Activated CD4-positive, alpha-beta memory T cell treated with anti-CD3 and anti-CD28 coated beads for 36 hours (primary cell): ENCODE results near the gene FABP3. TPM values are rescaled to one million over a fixed set of nuclear protein-coding genes. Genes with fewer than 3 reads are reported as not detected.

Experiments
- CTCF ChIA-PET: fragments of 350-600 bp; sonication (Branson Sonifier 250); formaldehyde crosslinking; loops from one replicate; lab custom pipeline; 2021; ENCODE audit warnings: antibody characterized with exemption, inconsistent platforms; lab: Charles Lee
- POLR2A ChIA-PET: fragments of 350-600 bp; sonication (Branson Sonifier 250); formaldehyde crosslinking; loops from one replicate; lab custom pipeline; 2021; ENCODE audit warnings: antibody characterized with exemption; lab: Charles Lee
- DNase-seq: peaks from one replicate; pipeline ENCODE4 v3.0.0-alpha.2; 2020
- H3K27ac Mint-ChIP-seq: one replicate; pipeline ENCODE4 v1.8.0; 2021; ENCODE audit warnings: mixed read lengths
- H3K27me3 Mint-ChIP-seq: one replicate; pipeline ENCODE4 v1.8.0; 2021; ENCODE audit warnings: mixed read lengths
- H3K36me3 Mint-ChIP-seq: one replicate; pipeline ENCODE4 v1.8.0; 2021; ENCODE audit warnings: mixed read lengths
- H3K4me1 Mint-ChIP-seq: one replicate; pipeline ENCODE4 v1.8.0; 2021; ENCODE audit warnings: low read depth, mixed read lengths
- H3K4me3 Mint-ChIP-seq: one replicate; pipeline ENCODE4 v1.8.0; 2021; ENCODE audit warnings: mild to moderate bottlenecking, mixed read lengths
- H3K9me3 Mint-ChIP-seq: one replicate; pipeline ENCODE4 v1.8.0; 2021; ENCODE audit warnings: mixed read lengths
- intact Hi-C: fragments of 100-400 bp; cut with micrococcal nuclease; formaldehyde crosslinking; loops from one replicate; pipeline ENCODE4 v1.15.1; 2023
- total RNA-seq, 2 experiments: library from RNA; stranded (reverse); gene quantifications; one replicate each; pipeline ENCODE4 v1.2.3, GENCODE V29; 2021

Gene FABP3
- total RNA-seq, 2 experiments from 2014 or later, result not detected

DNA sequence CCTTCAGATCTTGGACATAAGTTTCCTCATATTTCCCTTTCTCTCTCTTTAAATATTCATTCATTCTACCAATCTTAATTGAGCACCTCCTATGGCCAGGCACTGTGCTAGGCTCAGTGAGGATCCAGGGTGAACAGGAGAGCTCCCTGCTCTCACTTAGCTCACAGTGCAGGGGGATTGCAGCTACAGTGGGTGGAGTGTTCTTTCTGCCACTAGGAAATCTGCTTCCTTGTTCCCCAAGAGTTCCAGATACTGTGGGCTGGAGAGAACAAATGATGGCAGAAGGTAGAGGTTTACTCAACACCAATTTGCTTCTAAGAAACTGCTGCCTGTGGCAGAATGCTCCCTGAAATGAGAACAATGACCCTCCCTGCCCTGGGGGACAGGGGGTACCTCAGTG, 5.1 kb upstream of the FABP3 start:
- CTCF ChIA-PET, result interaction anchor here (1.8 kb wide), 1 partner anchor 17 kb away, joined by 5 read pairs; no protein-coding TSS in a partner anchor
- no peak for DNase-seq
- POLR2A ChIA-PET, result no interaction called here
- intact Hi-C loops, result no loop called here
- Mint-ChIP-seq H3K9me3 (no peaks in the 10 kb centered on the region), H3K4me1 (peaks cover 6% of the 10 kb centered on the region), H3K36me3 (no peaks in the 10 kb centered on the region), H3K27ac (no peak overlapping the region), H3K27me3 (peaks cover 14% of the 10 kb centered on the region), H3K4me3 (no peak overlapping the region)

- ChIA-PET POLR2A (no interaction called here), CTCF (interaction anchor here (1.8 kb wide), 1 partner anchor 17 kb away, joined by 5 read pairs; no protein-coding TSS in a partner anchor)
- no peak for DNase-seq
- Mint-ChIP-seq H3K4me1 (peaks cover 11% of the 10 kb centered on the region), H3K4me3 (no peak overlapping the region), H3K27me3 (peaks cover 13% of the 10 kb centered on the region), H3K9me3 (no peaks in the 10 kb centered on the region), H3K27ac (no peak overlapping the region), H3K36me3 (no peaks in the 10 kb centered on the region)
- intact Hi-C loops, result no loop called here
Observed at GRCh38 chr1:31377364-31377863, 4.5 kb upstream of the FABP3 start.

DNA sequence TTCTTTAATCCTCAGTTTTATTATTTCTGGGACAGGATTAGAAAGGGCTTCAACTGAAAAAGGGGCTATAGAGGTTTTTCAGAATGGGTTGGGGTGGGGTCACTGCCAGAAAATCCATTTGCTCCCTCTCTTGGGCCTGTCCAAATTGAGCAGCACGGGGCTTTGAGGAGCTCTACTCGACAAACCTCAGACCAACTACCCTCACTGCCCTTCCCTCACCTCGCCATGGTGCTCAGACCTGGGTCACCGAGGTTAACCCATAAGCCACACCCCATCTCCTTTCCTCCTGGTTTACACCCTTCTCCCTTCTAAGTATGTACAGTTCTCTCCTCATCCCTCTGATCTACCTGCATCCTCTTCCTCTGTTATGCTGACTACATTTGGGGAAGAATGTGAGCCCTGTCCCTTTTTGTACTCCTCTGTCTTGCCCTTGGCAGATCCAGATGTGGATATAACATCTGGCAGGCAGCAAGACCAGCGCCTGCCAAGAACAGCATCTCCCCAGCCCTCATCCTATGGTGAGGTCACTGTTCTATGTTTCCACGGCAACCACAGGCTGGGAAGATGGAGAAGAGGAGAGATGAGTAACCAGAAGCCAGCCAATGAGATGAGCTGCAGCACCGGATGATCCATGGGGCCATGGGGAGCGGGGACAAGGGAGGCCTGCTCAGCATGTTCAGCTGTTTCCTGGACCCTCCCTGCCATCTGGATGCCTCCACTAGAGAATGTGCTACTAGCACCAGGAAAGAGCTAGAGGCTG, 3.7 kb upstream of the FABP3 start:
- Mint-ChIP-seq H3K27me3 (peaks cover 9% of the 10 kb centered on the region), H3K27ac (no peak overlapping the region), H3K36me3 (no peaks in the 10 kb centered on the region), H3K9me3 (no peaks in the 10 kb centered on the region), H3K4me1 (peaks cover 12% of the 10 kb centered on the region), H3K4me3 (no peak overlapping the region)
- DNase-seq, result no peak
- intact Hi-C loops, result no loop called here
- ChIA-PET POLR2A (no interaction called here), CTCF (interaction anchor here (1.8 kb wide), 1 partner anchor 18 kb away, joined by 5 read pairs; no protein-coding TSS in a partner anchor)

- ChIA-PET CTCF (interaction anchor here (1.3 to 2.9 kb wide), 3 partner anchors 18 to 174 kb away, joined by 4 to 20 read pairs (median 4); no protein-coding TSS in a partner anchor), POLR2A (interaction anchor here (1.8 to 2.0 kb wide), 2 partner anchors 12 to 20 kb away, joined by 4 to 5 read pairs; no protein-coding TSS in a partner anchor)
- H3K9me3 Mint-ChIP-seq, result no peaks in the 10 kb centered on the region
- peaks cover 3% of the 10 kb centered on the region for H3K27me3 Mint-ChIP-seq
- no peaks in the 10 kb centered on the region for H3K36me3 Mint-ChIP-seq
- DNase-seq, result no peak
- H3K4me3 Mint-ChIP-seq, result no peak overlapping the region
- no peak overlapping the region for H3K27ac Mint-ChIP-seq
- peaks cover 12% of the 10 kb centered on the region for H3K4me1 Mint-ChIP-seq
- intact Hi-C loops, result no loop called here
Observed at GRCh38 chr1:31374511-31375196, 1.8 kb upstream of the FABP3 start.

DNA sequence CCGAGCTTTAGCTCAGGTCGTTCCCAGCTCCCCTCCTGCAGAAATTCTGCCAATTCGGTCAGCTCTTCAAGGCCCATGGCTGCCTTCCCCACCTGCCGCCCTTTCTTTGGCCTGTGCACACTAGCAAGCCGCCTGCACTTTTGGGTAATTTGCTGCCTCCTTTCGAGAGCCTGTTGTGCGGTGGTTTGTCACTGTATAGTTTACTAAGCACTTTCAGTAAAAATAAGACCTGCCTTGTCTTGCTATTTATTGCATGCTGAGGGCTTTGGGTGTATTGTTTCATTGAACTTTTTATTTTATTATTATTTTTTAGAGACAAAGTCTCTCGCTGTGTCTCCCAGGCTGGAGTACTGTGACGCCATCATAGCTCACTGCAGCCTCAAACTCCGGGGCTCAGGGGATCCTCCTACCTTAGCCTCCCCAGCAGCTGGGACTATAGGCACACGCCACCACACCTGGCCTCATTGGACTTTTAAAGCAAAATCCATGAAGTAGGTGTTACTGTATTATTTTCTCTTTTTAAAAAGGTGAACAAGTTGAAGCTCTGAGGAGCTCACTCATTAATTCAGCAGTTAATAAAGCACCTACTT, 1.1 kb upstream of the FABP3 start:
- CTCF ChIA-PET, result interaction anchor here (1.2 to 2.9 kb wide), 5 partner anchors 19 to 175 kb away, joined by 4 to 20 read pairs (median 4); no protein-coding TSS in a partner anchor
- H3K27me3 Mint-ChIP-seq, result peaks cover 3% of the 10 kb centered on the region
- H3K27ac Mint-ChIP-seq, result no peak overlapping the region
- peaks cover 12% of the 10 kb centered on the region for H3K4me1 Mint-ChIP-seq
- no peaks in the 10 kb centered on the region for H3K9me3 Mint-ChIP-seq
- DNase-seq, result no peak
- no peaks in the 10 kb centered on the region for H3K36me3 Mint-ChIP-seq
- POLR2A ChIA-PET, result interaction anchor here (1.8 to 2.0 kb wide), 2 partner anchors 11 to 20 kb away, joined by 4 to 5 read pairs; no protein-coding TSS in a partner anchor
- intact Hi-C loops, result no loop called here
- H3K4me3 Mint-ChIP-seq, result peak overlapping the region; percentile 43

- ChIA-PET CTCF (interaction anchor here (1.2 to 2.9 kb wide), 3 partner anchors 22 to 176 kb away, joined by 4 to 20 read pairs (median 6); no protein-coding TSS in a partner anchor), POLR2A (interaction anchor here (2.0 kb wide), 1 partner anchor 10 kb away, joined by 5 read pairs; no protein-coding TSS in a partner anchor)
- peaks cover 3% of the 10 kb centered on the region for H3K27me3 Mint-ChIP-seq
- H3K27ac Mint-ChIP-seq, result no peak overlapping the region
- H3K9me3 Mint-ChIP-seq, result no peaks in the 10 kb centered on the region
- peaks cover 12% of the 10 kb centered on the region for H3K4me1 Mint-ChIP-seq
- no peak for DNase-seq
- intact Hi-C loops, result no loop called here
- no peak overlapping the region for H3K4me3 Mint-ChIP-seq
- no peaks in the 10 kb centered on the region for H3K36me3 Mint-ChIP-seq
Observed at GRCh38 chr1:31372751-31373055, 173 bp downstream of the FABP3 start.

DNA sequence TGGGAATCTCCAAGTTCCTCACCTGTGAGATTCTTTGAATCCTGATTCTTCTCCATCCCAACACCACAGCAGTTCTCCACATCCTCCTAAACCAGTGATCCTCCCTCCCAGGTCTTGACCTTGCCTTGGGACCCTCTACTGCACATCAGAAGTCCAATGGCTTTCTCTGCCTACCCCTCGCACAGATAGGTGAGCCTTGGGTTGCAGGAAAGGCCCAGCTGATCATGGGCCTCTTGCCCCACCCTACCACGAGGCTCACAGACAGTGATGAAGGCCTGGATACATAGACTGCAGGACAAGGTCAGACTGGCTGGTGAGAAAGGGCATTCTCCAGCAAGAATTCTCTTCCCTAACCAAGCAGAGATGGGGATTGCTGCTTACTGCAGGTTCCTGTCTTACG, 825 bp downstream of the FABP3 start:
- CTCF ChIA-PET, result no interaction called here
- H3K4me1 Mint-ChIP-seq, result peaks cover 12% of the 10 kb centered on the region
- H3K36me3 Mint-ChIP-seq, result peaks cover 1% of the 10 kb centered on the region
- DNase-seq, result no peak
- POLR2A ChIA-PET, result no interaction called here
- H3K27ac Mint-ChIP-seq, result no peak overlapping the region
- no peak overlapping the region for H3K4me3 Mint-ChIP-seq
- H3K27me3 Mint-ChIP-seq, result peaks cover 3% of the 10 kb centered on the region
- intact Hi-C loops, result no loop called here
- H3K9me3 Mint-ChIP-seq, result no peaks in the 10 kb centered on the region

GRCh38 chr1:31371121-31371959, 1.5 kb downstream of the FABP3 start:
- ChIA-PET CTCF (interaction anchor here (1.4 kb wide), 1 partner anchor 23 kb away, joined by 4 read pairs; no protein-coding TSS in a partner anchor), POLR2A (no interaction called here)
- no peaks in the 10 kb centered on the region for H3K9me3 Mint-ChIP-seq
- no peak overlapping the region for H3K4me3 Mint-ChIP-seq
- peaks cover 12% of the 10 kb centered on the region for H3K4me1 Mint-ChIP-seq
- intact Hi-C loops, result no loop called here
- peaks cover 3% of the 10 kb centered on the region for H3K27me3 Mint-ChIP-seq
- H3K27ac Mint-ChIP-seq, result no peak overlapping the region
- peaks cover 2% of the 10 kb centered on the region for H3K36me3 Mint-ChIP-seq
- DNase-seq, result no peak

- no peak for DNase-seq
- Mint-ChIP-seq H3K9me3 (no peaks in the 10 kb centered on the region), H3K4me3 (no peak overlapping the region), H3K4me1 (peaks cover 12% of the 10 kb centered on the region), H3K36me3 (peaks cover 4% of the 10 kb centered on the region), H3K27ac (no peak overlapping the region), H3K27me3 (peaks cover 3% of the 10 kb centered on the region)
- CTCF ChIA-PET, result interaction anchor here (1.4 kb wide), 1 partner anchor 24 kb away, joined by 4 read pairs; no protein-coding TSS in a partner anchor
- intact Hi-C loops, result no loop called here
- POLR2A ChIA-PET, result no interaction called here
Observed at GRCh38 chr1:31370565-31370964, 2.3 kb downstream of the FABP3 start.

GRCh38 chr1:31370021-31370420, 2.9 kb downstream of the FABP3 start:
- POLR2A ChIA-PET, result no interaction called here
- no peak overlapping the region for H3K4me3 Mint-ChIP-seq
- H3K36me3 Mint-ChIP-seq, result peaks cover 5% of the 10 kb centered on the region
- CTCF ChIA-PET, result interaction anchor here (2.1 kb wide), 1 partner anchor 25 kb away, joined by 6 read pairs; no protein-coding TSS in a partner anchor
- intact Hi-C loops, result no loop called here
- peaks cover 3% of the 10 kb centered on the region for H3K27me3 Mint-ChIP-seq
- peaks cover 12% of the 10 kb centered on the region for H3K4me1 Mint-ChIP-seq
- H3K27ac Mint-ChIP-seq, result no peak overlapping the region
- no peak for DNase-seq
- H3K9me3 Mint-ChIP-seq, result no peaks in the 10 kb centered on the region

DNA sequence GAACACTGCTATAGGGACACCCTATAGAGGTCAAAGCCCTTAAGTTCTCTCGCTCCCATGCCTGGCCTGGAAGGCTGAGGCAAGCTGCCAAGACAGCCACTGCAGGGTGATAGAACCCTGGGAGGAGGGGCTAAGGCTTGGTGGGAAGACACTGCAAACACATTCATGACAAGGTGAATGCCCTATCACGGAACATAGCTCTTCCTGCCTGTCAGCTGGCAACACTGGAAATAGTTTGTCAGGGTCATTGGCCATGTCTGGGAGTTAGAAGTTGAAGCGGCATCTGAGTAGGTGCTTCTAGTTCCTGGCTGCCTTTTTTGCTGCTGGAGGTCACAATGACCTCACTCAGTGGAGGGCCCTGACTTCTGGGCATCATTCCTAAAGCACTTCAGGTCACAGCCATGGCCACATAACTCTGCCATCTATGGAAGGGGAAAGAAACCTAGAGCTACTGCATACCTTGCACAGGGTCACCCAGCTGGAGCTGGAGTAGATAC, 4.2 kb downstream of the FABP3 start:
- H3K27me3 Mint-ChIP-seq, result peaks cover 3% of the 10 kb centered on the region
- ChIA-PET CTCF (interaction anchor here (2.1 kb wide), 1 partner anchor 26 kb away, joined by 6 read pairs; no protein-coding TSS in a partner anchor), POLR2A (no interaction called here)
- H3K4me1 Mint-ChIP-seq, result peaks cover 10% of the 10 kb centered on the region
- H3K27ac Mint-ChIP-seq, result no peak overlapping the region
- DNase-seq, result no peak
- H3K9me3 Mint-ChIP-seq, result no peaks in the 10 kb centered on the region
- H3K36me3 Mint-ChIP-seq, result peaks cover 10% of the 10 kb centered on the region
- H3K4me3 Mint-ChIP-seq, result no peak overlapping the region
- intact Hi-C loops, result no loop called here
